Fibroblast of mammary gland (primary cell): Measurements from ENCODE around the gene RABGAP1L.

ENCODE experiments used
- DNase-seq: peaks from one replicate; pipeline ENCODE4 v3.0.0-alpha.2; 2010; ENCODE audit warnings: low read depth
- H3K4me3 ChIP-seq: 2 replicates; pipeline ENCODE4 v1.5.1; 2011; ENCODE audit warnings: low read depth, mild to moderate bottlenecking, low read length, moderate library complexity; ENCODE audit not compliant: control insufficient read depth
- CTCF ChIP-seq: conservative IDR thresholded peaks from 2 replicates; pipeline ENCODE4 v1.5.1; 2011; ENCODE audit warnings: low read depth, low read length, inconsistent platforms; ENCODE audit not compliant: control insufficient read depth, insufficient read depth

The RABGAP1L gene

GRCh38 chr1:174898102-174898797 is 738.9 kb downstream of the RABGAP1L start:
- no peak for TF ChIP-seq CTCF
- no peak for DNase-seq
- no peak overlapping the region for H3K4me3 ChIP-seq

DNA sequence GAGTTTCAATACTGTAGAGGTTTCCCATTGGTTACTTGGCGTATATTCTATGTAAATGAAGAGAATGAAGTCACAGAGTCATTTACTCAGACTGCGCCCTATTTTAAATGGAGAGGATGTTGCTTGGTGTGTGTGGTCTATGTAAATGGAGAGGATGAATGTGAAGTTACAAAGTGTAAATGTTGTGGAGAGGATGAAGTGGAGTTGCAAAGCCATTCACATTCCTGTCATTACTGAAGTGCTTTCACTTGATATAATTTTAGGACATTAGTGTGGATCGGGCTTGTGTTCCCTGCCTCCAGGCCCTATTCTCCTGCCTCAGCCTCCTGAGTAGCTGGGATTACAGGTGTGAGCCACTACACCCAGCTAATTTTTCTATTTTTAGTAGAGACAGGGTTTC is 741.0 kb downstream of the RABGAP1L start:
- DNase-seq = no peak
- no peak overlapping the region for H3K4me3 ChIP-seq

DNA sequence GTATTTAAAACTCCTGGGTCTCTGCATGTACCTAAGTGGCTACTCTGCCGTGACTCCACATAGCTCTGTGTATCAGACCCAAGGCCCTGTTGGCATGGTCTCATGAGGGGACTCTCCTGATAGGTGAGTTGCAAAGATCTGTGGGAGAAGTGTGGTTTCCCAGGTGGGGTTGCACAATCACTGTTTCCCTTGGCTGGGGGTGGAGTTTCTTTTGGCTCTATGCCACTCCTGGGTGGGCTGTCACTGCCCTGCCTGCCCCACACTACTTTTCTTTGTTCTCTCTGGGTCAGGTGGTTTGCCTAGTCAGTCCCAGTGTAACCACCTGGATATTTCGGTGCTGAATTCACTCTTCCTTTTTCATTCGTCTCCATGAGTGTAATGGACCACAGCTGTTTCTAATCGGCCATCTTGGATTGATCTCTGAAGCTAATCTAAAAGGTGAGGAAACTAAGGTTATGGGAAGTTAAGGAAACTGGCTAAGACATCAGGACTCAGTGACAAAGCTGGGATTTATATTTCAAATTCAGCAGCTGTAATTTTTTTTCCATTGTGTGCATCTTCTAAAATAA is 743.3 kb downstream of the RABGAP1L start:
- TF ChIP-seq CTCF = no peak
- no peak for DNase-seq
- no peak overlapping the region for H3K4me3 ChIP-seq

More for the DNA sequence above, 741.0 kb downstream of the RABGAP1L start:
- TF ChIP-seq CTCF = no peak

DNA sequence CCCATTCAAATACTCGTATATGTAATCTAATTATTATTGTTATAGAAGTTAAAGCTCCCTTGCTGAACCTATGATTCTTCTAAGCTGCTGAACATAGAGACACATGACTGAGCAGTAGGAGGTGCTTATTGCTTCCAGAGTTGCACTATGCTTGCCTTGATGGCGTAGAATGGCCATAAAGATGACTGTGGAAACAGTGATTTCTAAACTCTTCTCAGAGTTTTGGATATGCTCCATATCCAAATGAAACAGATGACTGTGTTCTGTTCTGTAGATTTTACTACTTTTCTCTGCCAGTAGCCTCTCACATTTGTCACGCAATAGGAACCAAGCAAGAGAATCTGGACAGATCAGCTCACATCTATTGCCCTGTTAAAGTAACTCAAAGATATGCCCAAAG is 752.3 kb downstream of the RABGAP1L start:
- H3K4me3 ChIP-seq = no peak overlapping the region
- TF ChIP-seq CTCF = no peak
- DNase-seq = no peak

- no peak for DNase-seq
- no peak for TF ChIP-seq CTCF
- H3K4me3 ChIP-seq = no peak overlapping the region
These were observed 752.9 kb downstream of the RABGAP1L start for GRCh38 chr1:174912264-174912663.

DNA sequence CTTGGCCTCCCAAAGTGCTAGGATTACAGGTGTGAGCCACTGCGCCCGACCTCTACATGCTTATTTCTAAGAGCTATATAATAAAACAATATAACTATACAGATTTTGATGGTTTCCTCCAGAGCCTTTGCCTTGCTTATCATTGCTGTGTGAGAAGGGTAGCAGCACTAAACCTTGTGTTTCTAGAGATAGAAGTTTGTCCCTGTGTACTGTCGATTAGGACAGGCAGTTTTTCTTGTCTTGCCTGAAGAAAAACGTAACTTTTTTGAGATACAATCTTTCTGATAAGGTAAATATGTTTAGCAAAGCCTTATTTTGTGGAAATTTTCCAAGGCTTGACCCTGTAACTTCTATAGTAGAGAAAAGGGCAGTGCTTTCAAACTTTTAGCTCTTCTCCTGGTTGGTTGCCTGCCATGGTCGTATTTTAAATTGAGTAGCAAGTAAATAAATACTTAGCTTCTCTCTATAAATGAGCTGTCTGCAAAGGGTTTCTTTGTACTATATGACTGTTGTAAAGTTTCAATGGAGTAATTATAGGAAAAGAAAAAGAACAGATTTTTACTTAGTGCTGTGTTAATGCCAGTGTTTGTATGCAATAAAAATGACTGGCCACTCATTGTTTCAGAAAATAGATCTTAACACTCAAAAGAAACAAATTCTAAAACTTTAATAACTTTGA is 754.0 kb downstream of the RABGAP1L start:
- H3K4me3 ChIP-seq = no peak overlapping the region
- TF ChIP-seq CTCF = no peak
- DNase-seq = no peak

GRCh38 chr1:174914991-174915390 is 755.7 kb downstream of the RABGAP1L start:
- no peak for TF ChIP-seq CTCF
- H3K4me3 ChIP-seq = no peak overlapping the region
- no peak for DNase-seq
